ENCODE results near the gene RNF31. TPM values are rescaled to one million over a fixed set of nuclear protein-coding genes. Genes with fewer than 3 reads are reported as not detected.

RNF31 gene
- total and polyA plus RNA-seq, 2 donors (not counting 3 experiments of a cell fraction or from before 2014, with no cell fraction given) = 32.3 to 69.7 TPM

- no peaks in the 10 kb centered on the region for H4K20me1 ChIP-seq (replicated peaks; ENCODE audit: control insufficient read depth, extremely low read depth, insufficient read depth, low read length)
- BruUV-seq (replicated peaks) = no TSS peak
Observed at GRCh38 chr14:24162093-24162492, 14.8 kb downstream of the RNF31 start.

GRCh38 chr14:24164518-24164991 lies 17.3 kb downstream of the RNF31 start:
- dilution Hi-C loops (cut with MboI; ENCODE audit: extremely low pct_ligation_motif_present, low sequenced_read_pairs) = no loop called here
- TF ChIP-seq FOS (IDR thresholded peaks at IDR 0.05; ENCODE audit: borderline replicate concordance, insufficient read depth, low read length) = no peak
- no peak for TF ChIP-seq EZH2 (IDR thresholded peaks at IDR 0.05; ENCODE audit: borderline replicate concordance, low read depth, low read length, severe bottlenecking)
- TF ChIP-seq JUN (IDR thresholded peaks at IDR 0.05; ENCODE audit: borderline replicate concordance, insufficient read depth, insufficient read length, low read depth) = no peak
- no peak for TF ChIP-seq CTCF (IDR thresholded peaks at IDR 0.05; ENCODE audit: extremely low read depth in 1 of 2, insufficient read depth in 1 of 2, low read depth in 1 of 2, low read length in 2 of 2)
- TF ChIP-seq MAX (IDR thresholded peaks at IDR 0.05; ENCODE audit: insufficient read depth, insufficient read length) = no peak
- no peak for TF ChIP-seq POLR2AphosphoS5 (IDR thresholded peaks at IDR 0.05; ENCODE audit: insufficient read depth, low read depth, low read length)
- TF ChIP-seq MYC (IDR thresholded peaks at IDR 0.05; ENCODE audit: low read depth, low read length) = no peak
- no peak for TF ChIP-seq GATA2 (IDR thresholded peaks at IDR 0.05; ENCODE audit: insufficient read depth, insufficient read length, low read depth, low read length)
- no peak for TF ChIP-seq POLR2A (IDR thresholded peaks at IDR 0.05; ENCODE audit: low read depth, low read length)
- intact Hi-C loops (cut with micrococcal nuclease) = no loop called here
- H3K79me2 ChIP-seq (ENCODE audit: control insufficient read depth, insufficient read depth, low read length) = peaks cover 9% of the 10 kb centered on the region
- no peak for DNase-seq (ENCODE audit: low read depth, low spot score)
- no peak overlapping the region for H3K4me3 ChIP-seq (replicated peaks in 1 of 3; ENCODE audit: insufficient read depth in 1 of 3, low read depth in 1 of 3, low read length in 3 of 3)
- no peak overlapping the region for H3K4me2 ChIP-seq (ENCODE audit: insufficient read depth, low read length)
- no peaks in the 10 kb centered on the region for H3K9me1 ChIP-seq (replicated peaks; ENCODE audit: control insufficient read depth, extremely low read depth, insufficient read depth, low read length)
- peaks cover 16% of the 10 kb centered on the region for H3K4me1 ChIP-seq (ENCODE audit: control insufficient read depth, extremely low read depth, insufficient read depth, low read length)
- CTCF ChIA-PET = no interaction called here
- no TSS peak for BruUV-seq (replicated peaks)
- no peak for FAIRE-seq
- H3K27me3 ChIP-seq (ENCODE audit: control insufficient read depth in 2 of 2, insufficient read depth in 2 of 2, low read length in 2 of 2) = no peaks in the 10 kb centered on the region
- no peak overlapping the region for H3K27ac ChIP-seq (ENCODE audit: insufficient read depth, low read depth, low read length)
- no peak overlapping the region for H3K9ac ChIP-seq (replicated peaks; ENCODE audit: extremely low read depth, insufficient read depth, low read length)
- no peaks in the 10 kb centered on the region for H3K9me3 ChIP-seq (replicated peaks; ENCODE audit: control insufficient read depth, insufficient read depth, low read length)
- no peaks in the 10 kb centered on the region for H4K20me1 ChIP-seq (replicated peaks; ENCODE audit: control insufficient read depth, extremely low read depth, insufficient read depth, low read length)
- POLR2A ChIA-PET = interaction anchor here (1.2 kb wide), 1 partner anchor 22 kb away, joined by 3 read pairs; no protein-coding TSS in a partner anchor
- no peak overlapping the region for H2AFZ ChIP-seq (ENCODE audit: low read depth, low read length)
- H3K36me3 ChIP-seq (ENCODE audit: control insufficient read depth in 2 of 2, extremely low read depth in 1 of 2, insufficient read depth in 2 of 2, low read length in 2 of 2) = peaks cover 25 to 46% of the 10 kb centered on the region in 2 experiments

More at GRCh38 chr14:24162093-24162492, 14.8 kb downstream of the RNF31 start:
- Histone ChIP-seq H3K36me3 (ENCODE audit: control insufficient read depth in 2 of 2, extremely low read depth in 1 of 2, insufficient read depth in 2 of 2, low read length in 2 of 2) (peaks cover 26 to 57% of the 10 kb centered on the region in 2 experiments), H3K9me1 (replicated peaks; ENCODE audit: control insufficient read depth, extremely low read depth, insufficient read depth, low read length) (no peaks in the 10 kb centered on the region), H3K27ac (ENCODE audit: insufficient read depth, low read depth, low read length) (peak overlapping the region; percentile 78), H3K27me3 (ENCODE audit: control insufficient read depth in 2 of 2, insufficient read depth in 2 of 2, low read length in 2 of 2) (no peaks in the 10 kb centered on the region), H3K9ac (replicated peaks; ENCODE audit: extremely low read depth, insufficient read depth, low read length) (peak overlapping the region; percentile 78), H3K4me2 (ENCODE audit: insufficient read depth, low read length) (peak overlapping the region; percentile 91), H3K79me2 (ENCODE audit: control insufficient read depth, insufficient read depth, low read length) (peaks cover 9% of the 10 kb centered on the region), H2AFZ (ENCODE audit: low read depth, low read length) (no peak overlapping the region), H3K4me3 (replicated peaks in 1 of 3; ENCODE audit: insufficient read depth in 1 of 3, low read depth in 1 of 3, low read length in 3 of 3) (peak overlapping the region in 2 of 3 experiments; percentile 37 to 79), H3K9me3 (replicated peaks; ENCODE audit: control insufficient read depth, insufficient read depth, low read length) (no peaks in the 10 kb centered on the region), H3K4me1 (ENCODE audit: control insufficient read depth, extremely low read depth, insufficient read depth, low read length) (peaks cover 16% of the 10 kb centered on the region)
- no peak for DNase-seq (ENCODE audit: low read depth, low spot score)
- TF ChIP-seq JUN (IDR thresholded peaks at IDR 0.05; ENCODE audit: borderline replicate concordance, insufficient read depth, insufficient read length, low read depth) (no peak), MYC (IDR thresholded peaks at IDR 0.05; ENCODE audit: low read depth, low read length) (no peak), POLR2AphosphoS5 (IDR thresholded peaks at IDR 0.05; ENCODE audit: insufficient read depth, low read depth, low read length) (peak; percentile 15)
- CTCF ChIA-PET = interaction anchor here (1.0 to 3.4 kb wide), 11 partner anchors 13 to 188 kb away, joined by 3 to 63 read pairs (median 8); partner anchors contain the start of genes CIDEB, LTB4R2, PSME1 and PSME2
- dilution Hi-C loops (cut with MboI; ENCODE audit: extremely low pct_ligation_motif_present, low sequenced_read_pairs) = no loop called here
- POLR2A ChIA-PET = interaction anchor here (1.6 kb wide), 1 partner anchor 16 kb away, joined by 6 read pairs; no protein-coding TSS in a partner anchor
- FAIRE-seq = no peak
- intact Hi-C loops (cut with micrococcal nuclease) = no loop called here
